Measurements from ENCODE around the gene AGBL1.
A peak's percentile ranks its signal among the peaks of the same experiment; 100 is the strongest.

AGBL1 gene

GRCh38 chr15:86165265-86166211 lies 85.9 kb downstream of the AGBL1 start:
- DNase-seq = no peak

- DNase-seq = no peak
Measured at GRCh38 chr15:86167841-86168240, 88.2 kb downstream of the AGBL1 start.

GRCh38 chr15:86178845-86179244 lies 99.2 kb downstream of the AGBL1 start:
- no peak for DNase-seq

GRCh38 chr15:86183596-86184491 lies 104.2 kb downstream of the AGBL1 start:
- no peak for DNase-seq

GRCh38 chr15:86193716-86194380 lies 114.2 kb downstream of the AGBL1 start:
- no peak for DNase-seq

- no peak for DNase-seq
Measured at GRCh38 chr15:86197770-86198169, 118.1 kb downstream of the AGBL1 start.

GRCh38 chr15:86199467-86200145 lies 119.9 kb downstream of the AGBL1 start:
- no peak for DNase-seq

GRCh38 chr15:86201313-86202008 lies 121.8 kb downstream of the AGBL1 start:
- DNase-seq = no peak

- no peak for DNase-seq
Measured at GRCh38 chr15:86203462-86203861, 123.8 kb downstream of the AGBL1 start.

- no peak for DNase-seq
Measured at GRCh38 chr15:86205096-86205495, 125.4 kb downstream of the AGBL1 start.

- no peak for DNase-seq
Measured at GRCh38 chr15:86213420-86213819, 133.7 kb downstream of the AGBL1 start.

- DNase-seq = no peak
Measured at GRCh38 chr15:86213888-86214287, 134.2 kb downstream of the AGBL1 start.

GRCh38 chr15:86221119-86221518 lies 141.4 kb downstream of the AGBL1 start:
- DNase-seq = no peak

GRCh38 chr15:86229306-86229705 lies 149.6 kb downstream of the AGBL1 start:
- no peak for DNase-seq

GRCh38 chr15:86229936-86230335 lies 150.3 kb downstream of the AGBL1 start:
- no peak for DNase-seq

- peak; percentile 2 for DNase-seq
Measured at GRCh38 chr15:86231864-86232721, 152.4 kb downstream of the AGBL1 start.

GRCh38 chr15:86235667-86236066 lies 156.0 kb downstream of the AGBL1 start:
- no peak for DNase-seq

GRCh38 chr15:86236356-86237110 lies 156.9 kb downstream of the AGBL1 start:
- no peak for DNase-seq

GRCh38 chr15:86237111-86237500 lies 157.4 kb downstream of the AGBL1 start:
- DNase-seq = no peak
